GM12878 (cell line): Measurements from ENCODE around the gene SLC5A11. TPM values are rescaled to one million over a fixed set of nuclear protein-coding genes. Genes with fewer than 3 reads are reported as not detected.

ENCODE experiments used
- ATAC-seq: fragments of 200-7000 bp; cut with Tn5 transposase; 3 replicates; pipeline ENCODE4 v1.9.1; 2020; ENCODE audit warnings: mild to moderate bottlenecking, moderate library complexity
- BruUV-seq: library from RNA; stranded (reverse); fragments of 400-500 nt; replicated peaks from 2 replicates; lab custom pipeline; 2021; lab: Mats Ljungman, UMichigan
- CTCF ChIA-PET: fragments of 300-600 bp; sonication (Branson Sonifier 250); formaldehyde crosslinking; extraction: SDS; loops from one replicate; lab custom pipeline; 2021; ENCODE audit warnings: inconsistent platforms; lab: Yijun Ruan, JAX
- POLR2A ChIA-PET: fragments of 350-600 bp; formaldehyde crosslinking; extraction: SDS; loops from one replicate; lab custom pipeline; 2021; ENCODE audit warnings: inconsistent platforms; lab: Charles Lee
- RAD21 ChIA-PET: fragments of 300-600 bp; sonication (Branson Sonifier 250); formaldehyde crosslinking; loops from one replicate; lab custom pipeline; 2023; ENCODE audit warnings: antibody characterized with exemption; ENCODE audit not compliant: unreplicated experiment; lab: Charles Lee
- SMC1A ChIA-PET: fragments of 300-600 bp; sonication (Branson Sonifier 250); formaldehyde crosslinking; loops from one replicate; lab custom pipeline; 2023; ENCODE audit not compliant: unreplicated experiment, uncharacterized antibody; lab: Charles Lee
- DNase-seq: peaks from one replicate; pipeline ENCODE4 v3.0.0-alpha.2; 2011; ENCODE audit warnings: low read depth, low spot score
- FAIRE-seq: peaks from 3 replicates; lab custom pipeline; 2011; peaks lifted over from hg19 to GRCh38; lab: Jason Lieb, UNC
- H2AFZ ChIP-seq: 2 replicates; pipeline ENCODE4 v1.6.0; 2011; ENCODE audit warnings: low read depth, low read length, control low read depth; ENCODE audit not compliant: control insufficient read depth
- H3K27ac ChIP-seq: 2 replicates; pipeline ENCODE4 v1.5.1; 2011; ENCODE audit warnings: control low read depth; ENCODE audit not compliant: control insufficient read depth, insufficient read depth
- H3K27me3 ChIP-seq, 2 experiments: replicated peaks in 1 of 2; 2 replicates each; pipeline versions ENCODE4 v1.6.0 to v1.6.1; 2011; ENCODE audit warnings: low read length in 1 of 2; ENCODE audit not compliant: control insufficient read depth in 2 of 2, insufficient read depth in 2 of 2
- H3K36me3 ChIP-seq, 2 experiments: 2 replicates each; pipeline ENCODE4 v1.5.1; 2011; ENCODE audit warnings: low read length in 1 of 2; ENCODE audit not compliant: control insufficient read depth in 2 of 2, insufficient read depth in 2 of 2
- H3K4me1 ChIP-seq: 2 replicates; pipeline ENCODE4 v1.6.1; 2011; ENCODE audit warnings: mild to moderate bottlenecking, low read length, moderate library complexity, mixed read lengths; ENCODE audit not compliant: control insufficient read depth, insufficient read depth
- H3K4me2 ChIP-seq: 2 replicates; pipeline ENCODE4 v1.6.0; 2011; ENCODE audit warnings: control low read depth; ENCODE audit not compliant: control insufficient read depth, insufficient read depth
- H3K4me3 ChIP-seq: fragments of 200-600 bp; sonication (generic); 2 replicates; pipeline ENCODE4 v1.5.1; 2016
- H3K79me2 ChIP-seq: 2 replicates; pipeline ENCODE4 v1.6.0; 2011; ENCODE audit warnings: low read length; ENCODE audit not compliant: control insufficient read depth, insufficient read depth
- H3K9ac ChIP-seq: 2 replicates; pipeline ENCODE4 v1.8.0; 2011; ENCODE audit warnings: low read length, control low read depth, mixed read lengths; ENCODE audit not compliant: control insufficient read depth, insufficient read depth
- H3K9me3 ChIP-seq: replicated peaks from 3 replicates; pipeline ENCODE4 v1.5.1; 2011; ENCODE audit warnings: mild to moderate bottlenecking, low read length; ENCODE audit not compliant: control insufficient read depth, insufficient read depth
- H4K20me1 ChIP-seq: 2 replicates; pipeline ENCODE4 v1.6.0; 2011; ENCODE audit not compliant: control insufficient read depth, insufficient read depth
- NFIC ChIP-seq: IDR thresholded peaks from 2 replicates; pipeline ENCODE4 v1.6.1; 2012; ENCODE audit warnings: low read depth, mild to moderate bottlenecking, inconsistent platforms, low read length, moderate library complexity
- NR2F1 ChIP-seq: fragments of 450-650 bp; conservative IDR thresholded peaks from 2 replicates; pipeline ENCODE4 v1.6.1; 2017; ENCODE audit warnings: mild to moderate bottlenecking
- WGBS: methylation state at CpG from one replicate; pipeline ENCODE4 v1.1.6; 2016; ENCODE audit warnings: low lambda C conversion rate; ENCODE audit not compliant: insufficient replicate concordance, insufficient coverage; ENCODE audit errors: missing lambda C conversion rate; 5-methylcytosine and 5-hydroxymethylcytosine counted together
- in situ Hi-C: fragments of 300-500 bp; cut with MboI; formaldehyde crosslinking; loops from 9 replicates; pipeline ENCODE4 v1.14.3; 2018; ENCODE audit warnings: mixed read lengths
- intact Hi-C: fragments of 100-400 bp; cut with micrococcal nuclease; formaldehyde crosslinking; loops from one replicate; pipeline ENCODE4 v1.14.2; 2022; ENCODE audit not compliant: unreplicated experiment
- polyA plus RNA-seq, 11 experiments: library from polyadenylated mRNA; depleted of rRNA in 4 of 11; unstranded in 6 of 11; stranded (reverse) in 5 of 11; fragments of >200 nt; fragmentation: Nextera tagmentation in 4 of 11; fragmentation: Illumina TruSeq in 1 of 11; extraction: Ambion mirVana in 4 of 11; extraction: Trizol in 1 of 11; gene quantifications; 1 replicate in 1 of 11; 2 replicates in 10 of 11; pipeline versions ENCODE4 v1.2.1 to v1.2.3, GENCODE V29; 2011 to 2016; ENCODE audit warnings: inconsistent platforms in 2 of 11, missing spikeins in 2 of 11, low read depth in 1 of 11
- total RNA-seq, 4 experiments: library from RNA; depleted of rRNA in 3 of 4; stranded (reverse); fragments of >200 nt in 3 of 4; fragmentation: Illumina TruSeq in 1 of 4; extraction: Trizol in 1 of 4; gene quantifications; 2 replicates each; pipeline versions ENCODE4 v1.2.1 to v1.2.3, GENCODE V29; 2013 to 2021
- TF ChIP-seq, protein P1 (sequence below): fragments of 450-650 bp; IDR thresholded peaks from 2 replicates; pipeline ENCODE4 v1.6.1; 2018; ENCODE audit warnings: mild to moderate bottlenecking, low read depth, moderate library complexity; ENCODE audit not compliant: partially characterized antibody
- TF ChIP-seq, protein P2 (sequence below): fragments of 450-650 bp; formaldehyde crosslinking; IDR thresholded peaks from 2 replicates; pipeline ENCODE4 v1.4.0; 2022; ENCODE audit warnings: mild to moderate bottlenecking, moderate library complexity

The SLC5A11 gene
- total and polyA plus RNA-seq, 10 of the 15 experiments (the other 5 are each of a cell fraction or from before 2014, with no cell fraction given) = 0.10 TPM; not detected in 9

DNA sequence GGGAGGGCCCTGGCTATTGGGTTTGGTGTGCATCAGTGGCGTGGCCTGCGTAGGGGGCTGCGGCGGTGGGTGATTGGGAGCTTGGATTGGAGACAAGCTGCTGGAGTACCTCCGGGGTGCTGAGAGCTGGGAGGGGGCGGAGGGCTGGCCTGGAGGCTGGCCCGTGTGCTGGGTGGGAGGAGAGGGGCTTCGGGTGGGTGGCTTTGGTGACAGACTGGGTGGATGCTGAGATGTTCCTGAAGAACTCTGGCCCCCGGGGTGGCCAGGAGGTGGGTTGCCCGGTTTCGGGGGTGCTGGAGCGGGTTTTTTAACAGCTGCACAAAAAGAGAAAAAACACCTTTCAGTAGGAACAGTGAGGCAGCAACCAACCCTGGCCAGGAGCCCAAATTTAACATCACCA, 85.3 kb downstream of the SLC5A11 start:
- H3K4me3 ChIP-seq = no peak overlapping the region
- BruUV-seq = no TSS peak
- H3K79me2 ChIP-seq = no peaks in the 10 kb centered on the region
- no peaks in the 10 kb centered on the region for H3K27me3 ChIP-seq
- in situ Hi-C loops (no loop called here), intact Hi-C loops (no loop called here)
- ChIA-PET CTCF (no interaction called here), RAD21 (no interaction called here), SMC1A (no interaction called here), POLR2A (interaction anchor here (1.4 kb wide), 1 partner anchor 10 kb away, joined by 4 read pairs; no protein-coding TSS in a partner anchor)
- ATAC-seq = no peak
- no peaks in the 10 kb centered on the region for H3K9me3 ChIP-seq
- H2AFZ ChIP-seq = no peak overlapping the region
- no peak for FAIRE-seq
- TF ChIP-seq NFIC = no peak
- TF ChIP-seq, protein P1, sequence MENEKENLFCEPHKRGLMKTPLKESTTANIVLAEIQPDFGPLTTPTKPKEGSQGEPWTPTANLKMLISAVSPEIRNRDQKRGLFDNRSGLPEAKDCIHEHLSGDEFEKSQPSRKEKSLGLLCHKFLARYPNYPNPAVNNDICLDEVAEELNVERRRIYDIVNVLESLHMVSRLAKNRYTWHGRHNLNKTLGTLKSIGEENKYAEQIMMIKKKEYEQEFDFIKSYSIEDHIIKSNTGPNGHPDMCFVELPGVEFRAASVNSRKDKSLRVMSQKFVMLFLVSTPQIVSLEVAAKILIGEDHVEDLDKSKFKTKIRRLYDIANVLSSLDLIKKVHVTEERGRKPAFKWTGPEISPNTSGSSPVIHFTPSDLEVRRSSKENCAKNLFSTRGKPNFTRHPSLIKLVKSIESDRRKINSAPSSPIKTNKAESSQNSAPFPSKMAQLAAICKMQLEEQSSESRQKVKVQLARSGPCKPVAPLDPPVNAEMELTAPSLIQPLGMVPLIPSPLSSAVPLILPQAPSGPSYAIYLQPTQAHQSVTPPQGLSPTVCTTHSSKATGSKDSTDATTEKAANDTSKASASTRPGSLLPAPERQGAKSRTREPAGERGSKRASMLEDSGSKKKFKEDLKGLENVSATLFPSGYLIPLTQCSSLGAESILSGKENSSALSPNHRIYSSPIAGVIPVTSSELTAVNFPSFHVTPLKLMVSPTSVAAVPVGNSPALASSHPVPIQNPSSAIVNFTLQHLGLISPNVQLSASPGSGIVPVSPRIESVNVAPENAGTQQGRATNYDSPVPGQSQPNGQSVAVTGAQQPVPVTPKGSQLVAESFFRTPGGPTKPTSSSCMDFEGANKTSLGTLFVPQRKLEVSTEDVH = no peak
- TF ChIP-seq, protein P2, sequence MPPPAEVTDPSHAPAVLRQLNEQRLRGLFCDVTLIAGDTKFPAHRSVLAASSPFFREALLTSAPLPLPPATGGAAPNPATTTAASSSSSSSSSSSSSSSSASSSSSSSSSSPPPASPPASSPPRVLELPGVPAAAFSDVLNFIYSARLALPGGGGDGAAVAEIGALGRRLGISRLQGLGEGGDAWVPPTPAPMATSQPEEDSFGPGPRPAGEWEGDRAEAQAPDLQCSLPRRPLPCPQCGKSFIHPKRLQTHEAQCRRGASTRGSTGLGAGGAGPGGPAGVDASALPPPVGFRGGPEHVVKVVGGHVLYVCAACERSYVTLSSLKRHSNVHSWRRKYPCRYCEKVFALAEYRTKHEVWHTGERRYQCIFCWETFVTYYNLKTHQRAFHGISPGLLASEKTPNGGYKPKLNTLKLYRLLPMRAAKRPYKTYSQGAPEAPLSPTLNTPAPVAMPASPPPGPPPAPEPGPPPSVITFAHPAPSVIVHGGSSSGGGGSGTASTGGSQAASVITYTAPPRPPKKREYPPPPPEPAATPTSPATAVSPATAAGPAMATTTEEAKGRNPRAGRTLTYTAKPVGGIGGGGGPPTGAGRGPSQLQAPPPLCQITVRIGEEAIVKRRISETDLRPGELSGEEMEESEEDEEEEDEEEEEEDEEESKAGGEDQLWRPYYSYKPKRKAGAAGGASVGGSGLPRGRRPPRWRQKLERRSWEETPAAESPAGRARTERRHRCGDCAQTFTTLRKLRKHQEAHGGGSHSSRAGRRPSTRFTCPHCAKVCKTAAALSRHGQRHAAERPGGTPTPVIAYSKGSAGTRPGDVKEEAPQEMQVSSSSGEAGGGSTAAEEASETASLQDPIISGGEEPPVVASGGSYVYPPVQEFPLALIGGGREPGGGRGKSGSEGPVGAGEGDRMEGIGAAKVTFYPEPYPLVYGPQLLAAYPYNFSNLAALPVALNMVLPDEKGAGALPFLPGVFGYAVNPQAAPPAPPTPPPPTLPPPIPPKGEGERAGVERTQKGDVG (CRISPR knock-in tag) = no peak
- no peak for TF ChIP-seq NR2F1
- DNase-seq = no peak
- H4K20me1 ChIP-seq = no peaks in the 10 kb centered on the region; the same call in 1 of the 2 replicates
- 97% methylated on average over 10 of the region's 12 CpGs for WGBS
- H3K4me2 ChIP-seq = no peak overlapping the region
- no peaks in the 10 kb centered on the region for H3K4me1 ChIP-seq
- H3K27ac ChIP-seq = no peak overlapping the region
- H3K9ac ChIP-seq = no peak overlapping the region
- H3K36me3 ChIP-seq = peaks cover 36 to 57% of the 10 kb centered on the region in 2 experiments
